Measurements from ENCODE around the gene PNLIP.

Gene PNLIP

DNA sequence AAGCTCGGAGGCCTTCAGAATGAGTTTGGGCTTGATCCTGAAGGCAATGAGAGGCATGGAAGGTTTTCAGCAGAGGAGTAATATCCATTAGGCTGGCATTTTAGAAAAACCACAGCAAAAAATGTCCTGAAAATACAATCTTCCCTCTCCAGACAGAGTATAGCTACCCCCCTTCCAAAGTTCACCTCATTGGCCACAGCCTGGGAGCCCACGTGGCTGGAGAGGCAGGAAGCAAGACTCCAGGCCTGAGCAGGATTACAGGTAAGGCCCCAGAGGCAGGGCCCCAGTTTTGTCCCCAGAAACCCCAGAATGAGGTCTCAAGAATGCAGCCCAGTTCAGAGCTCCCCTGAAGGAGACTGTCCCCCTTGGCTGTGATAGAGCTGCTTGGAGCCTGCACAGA lies 50.3 kb downstream of the PNLIP start:
- Histone ChIP-seq H3K27ac (ENCODE audit: low read depth, low read length) (no peak overlapping the region), H3K9me2 (replicated peaks; ENCODE audit: control insufficient read depth, low read length) (no peaks in the 10 kb centered on the region), H3K36me3 (ENCODE audit: control insufficient read depth, low read length) (no peaks in the 10 kb centered on the region), H3F3A (ENCODE audit: control insufficient read depth, insufficient read depth) (no peaks in the 10 kb centered on the region), H3K27me3 (ENCODE audit: control insufficient read depth, low read length) (no peaks in the 10 kb centered on the region), H3K4me2 (ENCODE audit: low read length) (no peak overlapping the region), H3K9me3 (ENCODE audit: control insufficient read depth, insufficient read depth, low read length) (no peaks in the 10 kb centered on the region), H3K79me2 (ENCODE audit: control insufficient read depth, low read length) (no peaks in the 10 kb centered on the region), H3K4me1 (ENCODE audit: control insufficient read depth, low read length) (no peaks in the 10 kb centered on the region), H4K20me1 (ENCODE audit: control insufficient read depth, insufficient read depth, low read depth, low read length) (no peaks in the 10 kb centered on the region), H3K4me3 (ENCODE audit: low read length) (no peak overlapping the region)
- no peak for TF ChIP-seq EZH2phosphoT487 (IDR thresholded peaks at IDR 0.05; ENCODE audit: borderline replicate concordance, low read length)
- TF ChIP-seq, protein P1, sequence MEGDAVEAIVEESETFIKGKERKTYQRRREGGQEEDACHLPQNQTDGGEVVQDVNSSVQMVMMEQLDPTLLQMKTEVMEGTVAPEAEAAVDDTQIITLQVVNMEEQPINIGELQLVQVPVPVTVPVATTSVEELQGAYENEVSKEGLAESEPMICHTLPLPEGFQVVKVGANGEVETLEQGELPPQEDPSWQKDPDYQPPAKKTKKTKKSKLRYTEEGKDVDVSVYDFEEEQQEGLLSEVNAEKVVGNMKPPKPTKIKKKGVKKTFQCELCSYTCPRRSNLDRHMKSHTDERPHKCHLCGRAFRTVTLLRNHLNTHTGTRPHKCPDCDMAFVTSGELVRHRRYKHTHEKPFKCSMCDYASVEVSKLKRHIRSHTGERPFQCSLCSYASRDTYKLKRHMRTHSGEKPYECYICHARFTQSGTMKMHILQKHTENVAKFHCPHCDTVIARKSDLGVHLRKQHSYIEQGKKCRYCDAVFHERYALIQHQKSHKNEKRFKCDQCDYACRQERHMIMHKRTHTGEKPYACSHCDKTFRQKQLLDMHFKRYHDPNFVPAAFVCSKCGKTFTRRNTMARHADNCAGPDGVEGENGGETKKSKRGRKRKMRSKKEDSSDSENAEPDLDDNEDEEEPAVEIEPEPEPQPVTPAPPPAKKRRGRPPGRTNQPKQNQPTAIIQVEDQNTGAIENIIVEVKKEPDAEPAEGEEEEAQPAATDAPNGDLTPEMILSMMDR (IDR thresholded peaks at IDR 0.05; ENCODE audit: low read depth, low read length, poor library complexity, severe bottlenecking), result no peak

DNA sequence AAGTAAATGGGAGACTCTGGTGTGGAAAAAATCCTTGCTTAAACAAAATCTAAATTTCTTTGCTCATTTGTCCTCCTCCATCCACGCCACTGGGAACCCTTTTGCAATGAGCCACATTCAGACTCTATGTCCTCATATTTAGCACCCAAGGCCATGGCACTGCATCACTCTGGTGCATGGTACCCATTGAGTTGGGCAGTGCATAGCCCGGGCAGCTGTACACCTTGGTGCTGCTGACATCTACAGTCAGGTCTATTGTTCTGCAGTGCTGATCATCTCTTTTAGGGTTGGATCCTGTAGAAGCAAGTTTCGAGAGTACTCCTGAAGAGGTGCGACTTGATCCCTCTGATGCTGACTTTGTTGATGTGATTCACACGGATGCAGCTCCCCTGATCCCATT lies 51.8 kb downstream of the PNLIP start:
- Histone ChIP-seq H4K20me1 (ENCODE audit: control insufficient read depth, insufficient read depth, low read depth, low read length) (no peaks in the 10 kb centered on the region), H3K9me2 (replicated peaks; ENCODE audit: control insufficient read depth, low read length) (no peaks in the 10 kb centered on the region), H3K27ac (ENCODE audit: low read depth, low read length) (no peak overlapping the region), H3K27me3 (ENCODE audit: control insufficient read depth, low read length) (no peaks in the 10 kb centered on the region), H3K4me1 (ENCODE audit: control insufficient read depth, low read length) (no peaks in the 10 kb centered on the region), H3K36me3 (ENCODE audit: control insufficient read depth, low read length) (no peaks in the 10 kb centered on the region), H3K4me2 (ENCODE audit: low read length) (no peak overlapping the region), H3K9me3 (ENCODE audit: control insufficient read depth, insufficient read depth, low read length) (no peaks in the 10 kb centered on the region), H3K79me2 (ENCODE audit: control insufficient read depth, low read length) (no peaks in the 10 kb centered on the region), H3F3A (ENCODE audit: control insufficient read depth, insufficient read depth) (no peaks in the 10 kb centered on the region), H3K4me3 (ENCODE audit: low read length) (no peak overlapping the region)
- TF ChIP-seq, protein P1 (IDR thresholded peaks at IDR 0.05; ENCODE audit: low read depth, low read length, poor library complexity, severe bottlenecking), result no peak
- no peak for TF ChIP-seq EZH2phosphoT487 (IDR thresholded peaks at IDR 0.05; ENCODE audit: borderline replicate concordance, low read length)

GRCh38 chr10:116598329-116598728 lies 52.6 kb downstream of the PNLIP start:
- no peaks in the 10 kb centered on the region for H3K27me3 ChIP-seq (ENCODE audit: control insufficient read depth, low read length)
- no peak for TF ChIP-seq EZH2phosphoT487 (IDR thresholded peaks at IDR 0.05; ENCODE audit: borderline replicate concordance, low read length)
- TF ChIP-seq, protein P1 (IDR thresholded peaks at IDR 0.05; ENCODE audit: low read depth, low read length, poor library complexity, severe bottlenecking), result no peak

DNA sequence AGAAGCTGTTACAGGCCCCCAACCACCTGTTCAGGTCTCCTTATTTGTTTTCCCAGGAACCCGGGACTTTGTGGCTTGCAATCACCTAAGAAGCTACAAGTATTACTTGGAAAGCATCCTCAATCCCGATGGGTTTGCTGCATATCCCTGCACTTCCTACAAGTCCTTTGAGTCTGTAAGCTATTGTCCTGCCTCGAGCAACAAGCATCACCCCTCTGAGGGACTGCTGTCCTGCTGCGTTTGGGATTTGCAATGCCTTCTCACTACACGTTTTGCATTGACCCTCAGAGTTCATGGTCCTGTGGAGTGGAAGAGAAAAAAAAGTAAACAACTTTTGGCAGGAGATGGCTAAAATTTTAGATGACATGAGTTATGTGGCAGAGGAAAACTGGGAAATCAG lies 54.3 kb downstream of the PNLIP start:
- no peaks in the 10 kb centered on the region for H3F3A ChIP-seq (ENCODE audit: control insufficient read depth, insufficient read depth)
- no peaks in the 10 kb centered on the region for H3K9me2 ChIP-seq (replicated peaks; ENCODE audit: control insufficient read depth, low read length)
- H3K79me2 ChIP-seq (ENCODE audit: control insufficient read depth, low read length), result no peaks in the 10 kb centered on the region
- no peak overlapping the region for H3K4me2 ChIP-seq (ENCODE audit: low read length)
- no peaks in the 10 kb centered on the region for H3K9me3 ChIP-seq (ENCODE audit: control insufficient read depth, insufficient read depth, low read length)
- H3K27ac ChIP-seq (ENCODE audit: low read depth, low read length), result no peak overlapping the region
- no peak overlapping the region for H3K4me3 ChIP-seq (ENCODE audit: low read length)
- no peaks in the 10 kb centered on the region for H3K4me1 ChIP-seq (ENCODE audit: control insufficient read depth, low read length)
- no peaks in the 10 kb centered on the region for H3K27me3 ChIP-seq (ENCODE audit: control insufficient read depth, low read length)
- no peaks in the 10 kb centered on the region for H4K20me1 ChIP-seq (ENCODE audit: control insufficient read depth, insufficient read depth, low read depth, low read length)
- H3K36me3 ChIP-seq (ENCODE audit: control insufficient read depth, low read length), result no peaks in the 10 kb centered on the region
- no peak for TF ChIP-seq EZH2phosphoT487 (IDR thresholded peaks at IDR 0.05; ENCODE audit: borderline replicate concordance, low read length)
- TF ChIP-seq, protein P1 (IDR thresholded peaks at IDR 0.05; ENCODE audit: low read depth, low read length, poor library complexity, severe bottlenecking), result no peak

More at GRCh38 chr10:116598329-116598728, 52.6 kb downstream of the PNLIP start:
- Histone ChIP-seq H3K4me1 (ENCODE audit: control insufficient read depth, low read length) (no peaks in the 10 kb centered on the region), H3K4me3 (ENCODE audit: low read length) (no peak overlapping the region), H3K9me2 (replicated peaks; ENCODE audit: control insufficient read depth, low read length) (no peaks in the 10 kb centered on the region), H4K20me1 (ENCODE audit: control insufficient read depth, insufficient read depth, low read depth, low read length) (no peaks in the 10 kb centered on the region), H3K36me3 (ENCODE audit: control insufficient read depth, low read length) (no peaks in the 10 kb centered on the region), H3K4me2 (ENCODE audit: low read length) (no peak overlapping the region), H3K79me2 (ENCODE audit: control insufficient read depth, low read length) (no peaks in the 10 kb centered on the region), H3K27ac (ENCODE audit: low read depth, low read length) (no peak overlapping the region), H3K9me3 (ENCODE audit: control insufficient read depth, insufficient read depth, low read length) (no peaks in the 10 kb centered on the region), H3F3A (ENCODE audit: control insufficient read depth, insufficient read depth) (no peaks in the 10 kb centered on the region)

Measured in DOHH2 (cell line).